Body of pancreas (tissue), 4 donors: ENCODE data around the gene TNIK.

Experiments used
- CTCF ChIP-seq, 7 experiments: fragments of 450-650 bp in 4 of 7; fragments of 200-600 bp in 3 of 7; sonication (generic) in 3 of 7; IDR thresholded peaks; one replicate each; pipeline ENCODE4 v1.5.1; 2016 to 2019; ENCODE audit warnings: antibody characterized with exemption in 7 of 7
- POLR2A ChIP-seq, 3 donors: fragments of 450-650 bp; IDR thresholded peaks; one replicate each; pipeline ENCODE4 v1.6.1; 2016; ENCODE audit warnings: antibody characterized with exemption in 3 of 3, mild to moderate bottlenecking in 2 of 3

- no peak for TF ChIP-seq POLR2A (IDR thresholded peaks at IDR 0.05)
- TF ChIP-seq CTCF (IDR thresholded peaks at IDR 0.05), result no peak
These were observed 48.0 kb upstream of the TNIK start for GRCh38 chr3:171508206-171508605.
